ENCODE measurements around the gene NAALADL1. TPM values are rescaled to one million over a fixed set of nuclear protein-coding genes. Genes with fewer than 3 reads are reported as not detected.
A peak's percentile ranks its signal among the peaks of the same experiment; 100 is the strongest.

The NAALADL1 gene
- total RNA-seq, 1 experiment from 2014 or later, result 0.23 TPM

DNA sequence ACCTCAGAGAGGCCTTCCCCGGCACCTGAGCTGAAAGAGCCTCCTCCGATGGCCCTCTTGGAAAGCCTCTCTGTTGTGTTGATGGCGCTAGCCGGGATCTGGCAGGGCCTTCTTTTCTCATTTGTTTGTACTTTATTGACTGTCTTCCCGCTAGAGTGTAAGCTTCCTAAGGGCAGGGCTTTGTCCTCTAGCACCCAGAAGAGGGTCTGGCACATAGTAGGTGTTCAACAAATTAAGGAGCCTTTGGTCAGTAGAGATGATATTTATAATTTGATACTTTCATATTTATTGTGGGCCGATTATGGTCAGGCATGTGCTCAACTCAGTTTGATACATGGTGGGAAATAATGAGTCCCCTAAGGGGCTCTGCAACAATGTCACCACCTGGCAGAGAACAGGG is 40.4 kb downstream of the NAALADL1 start:
- Mint-ChIP-seq H3K4me1 (ENCODE audit: low read depth, unreplicated experiment) (peaks cover 17% of the 10 kb centered on the region), H3K36me3 (ENCODE audit: insufficient read depth, unreplicated experiment) (peaks cover 29% of the 10 kb centered on the region), H3K27me3 (ENCODE audit: insufficient read depth, unreplicated experiment) (no peaks in the 10 kb centered on the region), H3K9me3 (ENCODE audit: unreplicated experiment) (no peaks in the 10 kb centered on the region), H3K27ac (ENCODE audit: unreplicated experiment) (no peak overlapping the region), H3K4me3 (ENCODE audit: unreplicated experiment) (no peak overlapping the region)
- TF ChIP-seq, protein P1, sequence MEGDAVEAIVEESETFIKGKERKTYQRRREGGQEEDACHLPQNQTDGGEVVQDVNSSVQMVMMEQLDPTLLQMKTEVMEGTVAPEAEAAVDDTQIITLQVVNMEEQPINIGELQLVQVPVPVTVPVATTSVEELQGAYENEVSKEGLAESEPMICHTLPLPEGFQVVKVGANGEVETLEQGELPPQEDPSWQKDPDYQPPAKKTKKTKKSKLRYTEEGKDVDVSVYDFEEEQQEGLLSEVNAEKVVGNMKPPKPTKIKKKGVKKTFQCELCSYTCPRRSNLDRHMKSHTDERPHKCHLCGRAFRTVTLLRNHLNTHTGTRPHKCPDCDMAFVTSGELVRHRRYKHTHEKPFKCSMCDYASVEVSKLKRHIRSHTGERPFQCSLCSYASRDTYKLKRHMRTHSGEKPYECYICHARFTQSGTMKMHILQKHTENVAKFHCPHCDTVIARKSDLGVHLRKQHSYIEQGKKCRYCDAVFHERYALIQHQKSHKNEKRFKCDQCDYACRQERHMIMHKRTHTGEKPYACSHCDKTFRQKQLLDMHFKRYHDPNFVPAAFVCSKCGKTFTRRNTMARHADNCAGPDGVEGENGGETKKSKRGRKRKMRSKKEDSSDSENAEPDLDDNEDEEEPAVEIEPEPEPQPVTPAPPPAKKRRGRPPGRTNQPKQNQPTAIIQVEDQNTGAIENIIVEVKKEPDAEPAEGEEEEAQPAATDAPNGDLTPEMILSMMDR (IDR thresholded peaks at IDR 0.05; ENCODE audit: insufficient read depth in 1 of 2, low read depth in 1 of 2, low read length in 1 of 2, severe bottlenecking in 1 of 2, unreplicated experiment in 1 of 2), result no peak
- CTCF ChIA-PET, result no interaction called here
- no peak overlapping the region for H3K4me3 ChIP-seq (ENCODE audit: low read depth, low read length)
- POLR2A ChIA-PET, result no interaction called here
- H3K4me1 ChIP-seq, result peaks cover 12% of the 10 kb centered on the region
- no peaks in the 10 kb centered on the region for H3K9me3 ChIP-seq
- no peak for DNase-seq
- H3K36me3 ChIP-seq (ENCODE audit: control insufficient read depth, insufficient read depth, low read length), result peaks cover 4% of the 10 kb centered on the region; the same call in 1 of the 2 replicates
- BruUV-seq (replicated peaks), result no TSS peak
- intact Hi-C loops (cut with micrococcal nuclease; ENCODE audit: unreplicated experiment), result no loop called here
- H3K27me3 ChIP-seq (replicated peaks; ENCODE audit: control insufficient read depth, insufficient read depth, low read length), result no peaks in the 10 kb centered on the region

DNA sequence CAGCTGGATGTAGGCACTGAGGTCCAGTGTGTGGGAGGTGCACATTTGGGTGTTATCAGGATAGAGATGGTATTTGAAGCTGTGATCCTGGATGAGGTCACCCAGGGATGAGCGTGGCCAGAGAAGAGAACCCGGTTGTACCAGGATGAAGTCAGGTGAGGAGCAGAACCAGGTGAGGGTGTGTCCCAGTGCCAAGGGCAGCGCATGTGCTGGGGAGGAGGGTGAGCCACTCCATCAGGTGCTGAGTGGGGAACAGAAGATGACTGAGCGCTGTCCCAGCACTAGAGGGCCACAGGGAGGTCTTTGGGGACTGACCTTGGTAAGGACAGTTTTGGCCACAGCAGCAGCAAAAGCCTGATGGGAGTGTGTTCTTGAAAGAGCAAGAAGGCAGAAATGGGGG is 41.6 kb downstream of the NAALADL1 start:
- intact Hi-C loops (cut with micrococcal nuclease; ENCODE audit: unreplicated experiment), result no loop called here

GRCh38 chr11:65014726-65015227 is 43.6 kb downstream of the NAALADL1 start:
- Histone ChIP-seq H3K36me3 (ENCODE audit: control insufficient read depth, insufficient read depth, low read length) (peaks cover 4% of the 10 kb centered on the region; the same call in 1 of the 2 replicates), H3K9me3 (no peaks in the 10 kb centered on the region), H3K4me3 (ENCODE audit: low read depth, low read length) (peak overlapping the region; percentile 62), H3K27me3 (replicated peaks; ENCODE audit: control insufficient read depth, insufficient read depth, low read length) (no peaks in the 10 kb centered on the region), H3K4me1 (peaks cover 16% of the 10 kb centered on the region)
- H3K36me3 Mint-ChIP-seq (ENCODE audit: insufficient read depth, unreplicated experiment), result peaks cover 32% of the 10 kb centered on the region
- no peak for DNase-seq
- peak overlapping the region; percentile 63 for H3K27ac Mint-ChIP-seq (ENCODE audit: unreplicated experiment)
- peak overlapping the region; percentile 83 for H3K4me3 Mint-ChIP-seq (ENCODE audit: unreplicated experiment)
- intact Hi-C loops (cut with micrococcal nuclease; ENCODE audit: unreplicated experiment), result loop anchor here (1.0 to 2.0 kb wide), 3 partner anchors 13 to 103 kb away; partner anchors contain the start of genes SNX15 and ZNHIT2
- CTCF ChIA-PET, result interaction anchor here (0.5 to 2.4 kb wide), 20 partner anchors 12 to 933 kb away, joined by 3 to 12 read pairs (median 4); partner anchors contain the start of genes CDC42BPG, PPP2R5B, SAC3D1 and SF1
- POLR2A ChIA-PET, result interaction anchor here (0.9 to 1.0 kb wide), 2 partner anchors 97 to 107 kb away, joined by 3 to 5 read pairs; partner anchors contain the start of genes FAU, MRPL49 and TM7SF2
- TF ChIP-seq, protein P1 (IDR thresholded peaks at IDR 0.05; ENCODE audit: insufficient read depth in 1 of 2, low read depth in 1 of 2, low read length in 1 of 2, severe bottlenecking in 1 of 2, unreplicated experiment in 1 of 2), result no peak
- peaks cover 22% of the 10 kb centered on the region for H3K4me1 Mint-ChIP-seq (ENCODE audit: low read depth, unreplicated experiment)
- H3K27me3 Mint-ChIP-seq (ENCODE audit: insufficient read depth, unreplicated experiment), result no peaks in the 10 kb centered on the region
- no peaks in the 10 kb centered on the region for H3K9me3 Mint-ChIP-seq (ENCODE audit: unreplicated experiment)
- BruUV-seq (replicated peaks), result TSS peak; percentile 62

More for the DNA sequence above, 41.6 kb downstream of the NAALADL1 start:
- Mint-ChIP-seq H3K9me3 (ENCODE audit: unreplicated experiment) (no peaks in the 10 kb centered on the region), H3K4me1 (ENCODE audit: low read depth, unreplicated experiment) (peaks cover 22% of the 10 kb centered on the region), H3K4me3 (ENCODE audit: unreplicated experiment) (no peak overlapping the region), H3K27ac (ENCODE audit: unreplicated experiment) (no peak overlapping the region), H3K27me3 (ENCODE audit: insufficient read depth, unreplicated experiment) (no peaks in the 10 kb centered on the region), H3K36me3 (ENCODE audit: insufficient read depth, unreplicated experiment) (peaks cover 32% of the 10 kb centered on the region)
- H3K27me3 ChIP-seq (replicated peaks; ENCODE audit: control insufficient read depth, insufficient read depth, low read length), result no peaks in the 10 kb centered on the region
- TF ChIP-seq, protein P1 (IDR thresholded peaks at IDR 0.05; ENCODE audit: insufficient read depth in 1 of 2, low read depth in 1 of 2, low read length in 1 of 2, severe bottlenecking in 1 of 2, unreplicated experiment in 1 of 2), result peak in 1 of 2 experiments; percentile 24
- H3K9me3 ChIP-seq, result no peaks in the 10 kb centered on the region
- DNase-seq, result no peak
- BruUV-seq (replicated peaks), result no TSS peak
- no peak overlapping the region for H3K4me3 ChIP-seq (ENCODE audit: low read depth, low read length)
- ChIA-PET POLR2A (no interaction called here), CTCF (no interaction called here)
- H3K36me3 ChIP-seq (ENCODE audit: control insufficient read depth, insufficient read depth, low read length), result peaks cover 4% of the 10 kb centered on the region; the same call in 1 of the 2 replicates
- peaks cover 16% of the 10 kb centered on the region for H3K4me1 ChIP-seq
